MV-4-11 (cell line): Measurements from ENCODE around the gene EDIL3.
"Not testable (repeated sequence)": the region's sequence is repeated elsewhere in the genome, so short reads cannot be mapped to it uniquely, and the experiment has no call there.

Experiments used
- DNase-seq: peaks from one replicate; lab custom pipeline; 2025; lab: John Stamatoyannopoulos, UW

Gene EDIL3

GRCh38 chr5:84299959-84300358 is 84.7 kb downstream of the EDIL3 start:
- no peak for DNase-seq

- peak; percentile 37 for DNase-seq
Measured at GRCh38 chr5:84298628-84299027, 86.1 kb downstream of the EDIL3 start.

GRCh38 chr5:84297641-84298040 is 87.0 kb downstream of the EDIL3 start:
- not testable (repeated sequence) for DNase-seq

GRCh38 chr5:84292788-84293653 is 91.7 kb downstream of the EDIL3 start:
- peak; percentile 97 for DNase-seq

- no peak for DNase-seq
Measured at GRCh38 chr5:84292000-84292642, 92.6 kb downstream of the EDIL3 start.

GRCh38 chr5:84290673-84291072 is 94.0 kb downstream of the EDIL3 start:
- no peak for DNase-seq

GRCh38 chr5:84290161-84290560 is 94.5 kb downstream of the EDIL3 start:
- no peak for DNase-seq

- DNase-seq, result peak; percentile 93
Measured at GRCh38 chr5:84287951-84288350, 96.7 kb downstream of the EDIL3 start.

- no peak for DNase-seq
Measured at GRCh38 chr5:84286662-84287061, 98.0 kb downstream of the EDIL3 start.

GRCh38 chr5:84285641-84286637 is 98.7 kb downstream of the EDIL3 start:
- DNase-seq, result no peak

- DNase-seq, result no peak
Measured at GRCh38 chr5:84281383-84281782, 103.3 kb downstream of the EDIL3 start.

- DNase-seq, result no peak
Measured at GRCh38 chr5:84279234-84279633, 105.4 kb downstream of the EDIL3 start.

GRCh38 chr5:84275609-84276008 is 109.1 kb downstream of the EDIL3 start:
- no peak for DNase-seq

- peak; percentile 17 for DNase-seq
Measured at GRCh38 chr5:84274585-84275468, 109.9 kb downstream of the EDIL3 start.

- DNase-seq, result no peak
Measured at GRCh38 chr5:84273517-84273883, 111.2 kb downstream of the EDIL3 start.

GRCh38 chr5:84272771-84273516 is 111.7 kb downstream of the EDIL3 start:
- no peak for DNase-seq

GRCh38 chr5:84265739-84266550 is 118.7 kb downstream of the EDIL3 start:
- DNase-seq, result no peak

- DNase-seq, result no peak
Measured at GRCh38 chr5:84265130-84265529, 119.5 kb downstream of the EDIL3 start.

GRCh38 chr5:84260939-84261338 is 123.7 kb downstream of the EDIL3 start:
- no peak for DNase-seq

GRCh38 chr5:84260140-84260539 is 124.5 kb downstream of the EDIL3 start:
- peak; percentile 1 for DNase-seq
